ENCODE data around the gene TMEFF2. TPM values are rescaled to one million over a fixed set of nuclear protein-coding genes. Genes with fewer than 3 reads are reported as not detected.

TMEFF2 gene
- total RNA-seq, 1 donor from 2014 or later = 6.3 TPM

GRCh38 chr2:191935247-191935646 is 259.5 kb downstream of the TMEFF2 start:
- H3K9me3 ChIP-seq (ENCODE audit: control insufficient read depth in 3 of 3, low read length in 3 of 3) = no peaks in the 10 kb centered on the region
- no peak overlapping the region for H3K27ac ChIP-seq (ENCODE audit: low read depth, low read length)
- no peaks in the 10 kb centered on the region for H3K27me3 ChIP-seq (ENCODE audit: control insufficient read depth in 3 of 3, insufficient read depth in 3 of 3, low read length in 3 of 3)
- no peak overlapping the region for H3K9ac ChIP-seq (ENCODE audit: low read depth in 1 of 3, low read length in 3 of 3)
- H3K4me3 ChIP-seq (ENCODE audit: low read length in 3 of 3) = no peak overlapping the region
- no peaks in the 10 kb centered on the region for H3K36me3 ChIP-seq (ENCODE audit: control insufficient read depth in 3 of 3, insufficient read depth in 3 of 3, low read length in 3 of 3)
- no peaks in the 10 kb centered on the region for H3K4me1 ChIP-seq (ENCODE audit: control insufficient read depth in 3 of 3, insufficient read depth in 3 of 3, low read length in 3 of 3)

DNA sequence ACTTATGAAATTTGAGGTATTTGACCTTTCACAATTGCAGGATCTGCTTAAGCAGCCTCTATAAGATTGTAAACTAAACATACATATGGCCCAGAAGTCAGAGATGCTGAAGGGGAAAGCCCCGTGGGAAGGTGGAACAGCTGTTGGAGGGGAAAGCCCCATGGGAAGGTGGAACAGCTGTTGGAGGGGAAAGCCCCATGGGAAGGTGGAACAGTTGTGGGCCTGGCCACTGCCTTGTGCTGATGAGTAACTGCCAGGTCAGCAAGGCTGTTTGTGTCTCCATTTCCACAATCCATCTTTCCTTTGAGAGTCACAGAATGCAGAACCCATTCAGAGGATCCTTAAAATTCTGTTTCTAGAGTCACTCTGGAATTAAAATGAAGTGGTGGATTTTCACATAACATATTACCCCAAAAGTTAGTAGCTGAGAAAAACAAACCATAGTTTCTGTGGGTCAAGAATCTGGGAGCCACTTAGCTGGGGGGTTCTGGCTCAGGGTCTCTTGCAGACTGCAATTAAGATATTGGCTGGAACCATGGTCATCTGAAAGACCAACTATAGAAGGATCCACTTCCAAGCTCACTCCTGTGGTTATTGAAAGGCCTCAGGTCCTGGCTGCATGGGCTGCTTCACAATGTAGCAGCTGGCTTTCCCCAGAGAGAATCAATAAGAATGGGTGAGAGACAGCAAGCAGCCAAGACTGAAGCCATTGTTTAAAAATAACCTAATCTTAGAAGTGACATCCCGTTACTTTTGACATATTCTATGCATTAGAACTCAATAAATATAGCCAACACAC is 261.2 kb downstream of the TMEFF2 start:
- Histone ChIP-seq H3K36me3 (ENCODE audit: control insufficient read depth in 3 of 3, insufficient read depth in 3 of 3, low read length in 3 of 3) (no peaks in the 10 kb centered on the region), H3K4me1 (ENCODE audit: control insufficient read depth in 3 of 3, insufficient read depth in 3 of 3, low read length in 3 of 3) (no peaks in the 10 kb centered on the region), H3K27me3 (ENCODE audit: control insufficient read depth in 3 of 3, insufficient read depth in 3 of 3, low read length in 3 of 3) (no peaks in the 10 kb centered on the region), H3K9ac (ENCODE audit: low read depth in 1 of 3, low read length in 3 of 3) (no peak overlapping the region), H3K9me3 (ENCODE audit: control insufficient read depth in 3 of 3, low read length in 3 of 3) (no peaks in the 10 kb centered on the region), H3K4me3 (ENCODE audit: low read length in 3 of 3) (no peak overlapping the region), H3K27ac (ENCODE audit: low read depth, low read length) (no peak overlapping the region)

GRCh38 chr2:191932286-191932685 is 262.4 kb downstream of the TMEFF2 start:
- H3K27me3 ChIP-seq (ENCODE audit: control insufficient read depth in 3 of 3, insufficient read depth in 3 of 3, low read length in 3 of 3) = no peaks in the 10 kb centered on the region
- no peak overlapping the region for H3K27ac ChIP-seq (ENCODE audit: low read depth, low read length)
- H3K9ac ChIP-seq (ENCODE audit: low read depth in 1 of 3, low read length in 3 of 3) = no peak overlapping the region
- H3K4me1 ChIP-seq (ENCODE audit: control insufficient read depth in 3 of 3, insufficient read depth in 3 of 3, low read length in 3 of 3) = no peaks in the 10 kb centered on the region
- no peaks in the 10 kb centered on the region for H3K9me3 ChIP-seq (ENCODE audit: control insufficient read depth in 3 of 3, low read length in 3 of 3)
- no peaks in the 10 kb centered on the region for H3K36me3 ChIP-seq (ENCODE audit: control insufficient read depth in 3 of 3, insufficient read depth in 3 of 3, low read length in 3 of 3)
- no peak overlapping the region for H3K4me3 ChIP-seq (ENCODE audit: low read length in 3 of 3)

GRCh38 chr2:191931329-191931728 is 263.4 kb downstream of the TMEFF2 start:
- Histone ChIP-seq H3K27me3 (ENCODE audit: control insufficient read depth in 3 of 3, insufficient read depth in 3 of 3, low read length in 3 of 3) (no peaks in the 10 kb centered on the region), H3K27ac (ENCODE audit: low read depth, low read length) (no peak overlapping the region)

GRCh38 chr2:191930205-191930604 is 264.5 kb downstream of the TMEFF2 start:
- H3K9ac ChIP-seq (ENCODE audit: low read depth in 1 of 3, low read length in 3 of 3) = no peak overlapping the region
- no peaks in the 10 kb centered on the region for H3K27me3 ChIP-seq (ENCODE audit: control insufficient read depth in 3 of 3, insufficient read depth in 3 of 3, low read length in 3 of 3)
- no peaks in the 10 kb centered on the region for H3K36me3 ChIP-seq (ENCODE audit: control insufficient read depth in 3 of 3, insufficient read depth in 3 of 3, low read length in 3 of 3)
- H3K4me3 ChIP-seq (ENCODE audit: low read length in 3 of 3) = no peak overlapping the region
- no peak overlapping the region for H3K27ac ChIP-seq (ENCODE audit: low read depth, low read length)
- H3K9me3 ChIP-seq (ENCODE audit: control insufficient read depth in 3 of 3, low read length in 3 of 3) = no peaks in the 10 kb centered on the region
- no peaks in the 10 kb centered on the region for H3K4me1 ChIP-seq (ENCODE audit: control insufficient read depth in 3 of 3, insufficient read depth in 3 of 3, low read length in 3 of 3)

More at GRCh38 chr2:191931329-191931728, 263.4 kb downstream of the TMEFF2 start:
- H3K9me3 ChIP-seq (ENCODE audit: control insufficient read depth in 3 of 3, low read length in 3 of 3) = no peaks in the 10 kb centered on the region
- no peak overlapping the region for H3K9ac ChIP-seq (ENCODE audit: low read depth in 1 of 3, low read length in 3 of 3)
- no peaks in the 10 kb centered on the region for H3K36me3 ChIP-seq (ENCODE audit: control insufficient read depth in 3 of 3, insufficient read depth in 3 of 3, low read length in 3 of 3)
- H3K4me3 ChIP-seq (ENCODE audit: low read length in 3 of 3) = no peak overlapping the region
- no peaks in the 10 kb centered on the region for H3K4me1 ChIP-seq (ENCODE audit: control insufficient read depth in 3 of 3, insufficient read depth in 3 of 3, low read length in 3 of 3)

GRCh38 chr2:191929288-191929687 is 265.4 kb downstream of the TMEFF2 start:
- Histone ChIP-seq H3K9ac (ENCODE audit: low read depth in 1 of 3, low read length in 3 of 3) (no peak overlapping the region), H3K4me3 (ENCODE audit: low read length in 3 of 3) (no peak overlapping the region), H3K9me3 (ENCODE audit: control insufficient read depth in 3 of 3, low read length in 3 of 3) (no peaks in the 10 kb centered on the region), H3K27ac (ENCODE audit: low read depth, low read length) (no peak overlapping the region), H3K36me3 (ENCODE audit: control insufficient read depth in 3 of 3, insufficient read depth in 3 of 3, low read length in 3 of 3) (no peaks in the 10 kb centered on the region), H3K27me3 (ENCODE audit: control insufficient read depth in 3 of 3, insufficient read depth in 3 of 3, low read length in 3 of 3) (no peaks in the 10 kb centered on the region), H3K4me1 (ENCODE audit: control insufficient read depth in 3 of 3, insufficient read depth in 3 of 3, low read length in 3 of 3) (no peaks in the 10 kb centered on the region)

GRCh38 chr2:191927991-191928390 is 266.7 kb downstream of the TMEFF2 start:
- Histone ChIP-seq H3K27me3 (ENCODE audit: control insufficient read depth in 3 of 3, insufficient read depth in 3 of 3, low read length in 3 of 3) (no peaks in the 10 kb centered on the region), H3K27ac (ENCODE audit: low read depth, low read length) (no peak overlapping the region), H3K9ac (ENCODE audit: low read depth in 1 of 3, low read length in 3 of 3) (no peak overlapping the region), H3K36me3 (ENCODE audit: control insufficient read depth in 3 of 3, insufficient read depth in 3 of 3, low read length in 3 of 3) (no peaks in the 10 kb centered on the region), H3K9me3 (ENCODE audit: control insufficient read depth in 3 of 3, low read length in 3 of 3) (no peaks in the 10 kb centered on the region), H3K4me3 (ENCODE audit: low read length in 3 of 3) (no peak overlapping the region), H3K4me1 (ENCODE audit: control insufficient read depth in 3 of 3, insufficient read depth in 3 of 3, low read length in 3 of 3) (no peaks in the 10 kb centered on the region)

DNA sequence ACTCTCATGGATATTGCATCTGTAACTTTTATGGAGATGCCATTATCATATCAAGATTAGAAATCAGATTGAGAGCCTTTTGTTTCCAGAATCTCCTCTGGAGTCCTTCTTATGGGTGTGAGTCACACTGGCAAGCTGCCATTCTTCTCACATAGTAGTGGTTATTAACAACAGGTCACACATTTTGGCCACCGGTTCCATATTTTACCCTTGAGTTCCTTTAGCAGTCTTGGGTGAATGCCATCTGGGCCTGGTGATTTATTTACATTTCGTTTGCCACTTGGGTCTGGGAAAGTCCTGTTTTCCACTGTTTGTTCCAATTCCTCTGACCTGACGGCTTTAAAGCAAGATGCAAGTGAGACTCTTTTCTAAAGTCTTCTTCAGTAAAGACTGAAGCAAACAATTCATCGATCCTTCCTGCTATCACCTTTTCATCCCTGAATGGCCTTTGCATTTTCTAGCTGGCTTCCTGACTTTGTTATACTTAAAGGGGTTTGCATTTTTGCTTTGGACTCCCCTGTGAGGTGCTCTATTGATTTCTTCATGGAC is 267.3 kb downstream of the TMEFF2 start:
- no peaks in the 10 kb centered on the region for H3K27me3 ChIP-seq (ENCODE audit: control insufficient read depth in 3 of 3, insufficient read depth in 3 of 3, low read length in 3 of 3)
- no peak overlapping the region for H3K9ac ChIP-seq (ENCODE audit: low read depth in 1 of 3, low read length in 3 of 3)
- H3K4me1 ChIP-seq (ENCODE audit: control insufficient read depth in 3 of 3, insufficient read depth in 3 of 3, low read length in 3 of 3) = no peaks in the 10 kb centered on the region
- no peak overlapping the region for H3K27ac ChIP-seq (ENCODE audit: low read depth, low read length)
- no peak overlapping the region for H3K4me3 ChIP-seq (ENCODE audit: low read length in 3 of 3)
- no peaks in the 10 kb centered on the region for H3K36me3 ChIP-seq (ENCODE audit: control insufficient read depth in 3 of 3, insufficient read depth in 3 of 3, low read length in 3 of 3)
- H3K9me3 ChIP-seq (ENCODE audit: control insufficient read depth in 3 of 3, low read length in 3 of 3) = no peaks in the 10 kb centered on the region

DNA sequence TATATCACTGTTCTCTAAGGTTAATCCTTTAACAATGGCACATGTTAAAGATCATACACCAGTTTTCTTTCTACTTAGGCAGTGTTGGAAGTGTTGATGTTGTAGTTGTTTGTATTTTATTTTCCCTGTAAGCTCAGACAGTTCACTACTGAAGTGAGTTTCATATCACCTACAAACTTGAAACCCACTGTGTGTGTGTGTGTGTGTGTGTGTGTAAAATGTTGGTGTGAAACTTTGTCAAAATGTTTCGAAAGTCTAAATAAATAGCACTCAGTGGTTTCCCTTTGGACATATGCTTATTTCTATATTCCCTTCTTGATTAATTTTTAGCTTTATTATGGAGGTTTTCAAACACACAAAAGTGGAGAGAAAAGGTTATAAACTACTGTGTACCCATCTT is 268.1 kb downstream of the TMEFF2 start:
- H3K27me3 ChIP-seq (ENCODE audit: control insufficient read depth in 3 of 3, insufficient read depth in 3 of 3, low read length in 3 of 3) = no peaks in the 10 kb centered on the region
- no peaks in the 10 kb centered on the region for H3K4me1 ChIP-seq (ENCODE audit: control insufficient read depth in 3 of 3, insufficient read depth in 3 of 3, low read length in 3 of 3)
- H3K36me3 ChIP-seq (ENCODE audit: control insufficient read depth in 3 of 3, insufficient read depth in 3 of 3, low read length in 3 of 3) = no peaks in the 10 kb centered on the region
- H3K4me3 ChIP-seq (ENCODE audit: low read length in 3 of 3) = no peak overlapping the region
- H3K27ac ChIP-seq (ENCODE audit: low read depth, low read length) = no peak overlapping the region
- H3K9me3 ChIP-seq (ENCODE audit: control insufficient read depth in 3 of 3, low read length in 3 of 3) = no peaks in the 10 kb centered on the region
- no peak overlapping the region for H3K9ac ChIP-seq (ENCODE audit: low read depth in 1 of 3, low read length in 3 of 3)

- H3K27me3 ChIP-seq (ENCODE audit: control insufficient read depth in 3 of 3, insufficient read depth in 3 of 3, low read length in 3 of 3) = no peaks in the 10 kb centered on the region
- H3K9me3 ChIP-seq (ENCODE audit: control insufficient read depth in 3 of 3, low read length in 3 of 3) = no peaks in the 10 kb centered on the region
- no peak overlapping the region for H3K9ac ChIP-seq (ENCODE audit: low read depth in 1 of 3, low read length in 3 of 3)
- no peak overlapping the region for H3K27ac ChIP-seq (ENCODE audit: low read depth, low read length)
- no peaks in the 10 kb centered on the region for H3K4me1 ChIP-seq (ENCODE audit: control insufficient read depth in 3 of 3, insufficient read depth in 3 of 3, low read length in 3 of 3)
- no peak overlapping the region for H3K4me3 ChIP-seq (ENCODE audit: low read length in 3 of 3)
- no peaks in the 10 kb centered on the region for H3K36me3 ChIP-seq (ENCODE audit: control insufficient read depth in 3 of 3, insufficient read depth in 3 of 3, low read length in 3 of 3)
Measured at GRCh38 chr2:191923652-191923997, 271.1 kb downstream of the TMEFF2 start.

All from skeletal muscle tissue (tissue), 4 donors.